Caco-2 (cell line): ENCODE measurements around the gene SV2B. TPM values are rescaled to one million over a fixed set of nuclear protein-coding genes. Genes with fewer than 3 reads are reported as not detected.

ENCODE experiments used
- BruUV-seq: library from RNA; stranded (reverse); fragments of 400-500 nt; replicated peaks from 2 replicates; lab custom pipeline; 2021; lab: Mats Ljungman, UMichigan
- CTCF ChIA-PET: fragments of 300-600 bp; sonication (Branson Sonifier 250); formaldehyde crosslinking; loops from one replicate; lab custom pipeline; 2022; ENCODE audit warnings: antibody characterized with exemption; lab: Charles Lee
- POLR2A ChIA-PET: fragments of 300-600 bp; sonication (Branson Sonifier 250); formaldehyde crosslinking; loops from one replicate; lab custom pipeline; 2022; ENCODE audit warnings: antibody characterized with exemption; lab: Charles Lee
- DNase-seq, 2 experiments: peaks; one replicate each; pipeline versions ENCODE4 v3.0.0 to v3.0.0-alpha.2; 2020 to 2022
- H3K27me3 ChIP-seq: replicated peaks from 2 replicates; pipeline ENCODE4 v1.6.0; 2011; ENCODE audit warnings: low read length; ENCODE audit not compliant: control insufficient read depth, insufficient read depth
- H3K36me3 ChIP-seq: 2 replicates; pipeline ENCODE4 v1.5.1; 2011; ENCODE audit warnings: low read length; ENCODE audit not compliant: control insufficient read depth, insufficient read depth
- H3K4me1 ChIP-seq: fragments of 250-450 bp; sonication (Bioruptor Pico); 2 replicates; pipeline ENCODE4 v1.5.1; 2020; ENCODE audit warnings: mild to moderate bottlenecking
- H3K4me3 ChIP-seq: 2 replicates; pipeline ENCODE4 v1.5.1; 2011; ENCODE audit warnings: low read depth, mild to moderate bottlenecking, control low read depth, low read length
- H3K9me3 ChIP-seq: fragments of 250-450 bp; sonication (Bioruptor Pico); 2 replicates; pipeline ENCODE4 v1.5.1; 2020; ENCODE audit warnings: mild to moderate bottlenecking, moderate library complexity
- H3K27ac Mint-ChIP-seq: one replicate; pipeline ENCODE4 v1.8.0; 2022; ENCODE audit warnings: mixed read lengths; ENCODE audit not compliant: unreplicated experiment
- H3K27me3 Mint-ChIP-seq: one replicate; pipeline ENCODE4 v1.8.0; 2022; ENCODE audit warnings: mixed read lengths; ENCODE audit not compliant: insufficient read depth, unreplicated experiment
- H3K36me3 Mint-ChIP-seq: one replicate; pipeline ENCODE4 v1.8.0; 2022; ENCODE audit warnings: mild to moderate bottlenecking, mixed read lengths; ENCODE audit not compliant: insufficient read depth, unreplicated experiment
- H3K4me1 Mint-ChIP-seq: one replicate; pipeline ENCODE4 v1.8.0; 2022; ENCODE audit warnings: low read depth, mixed read lengths; ENCODE audit not compliant: unreplicated experiment
- H3K4me3 Mint-ChIP-seq: one replicate; pipeline ENCODE4 v1.8.0; 2022; ENCODE audit warnings: mild to moderate bottlenecking, moderate library complexity, mixed read lengths; ENCODE audit not compliant: unreplicated experiment
- H3K9me3 Mint-ChIP-seq: one replicate; pipeline ENCODE4 v1.8.0; 2022; ENCODE audit warnings: mixed read lengths; ENCODE audit not compliant: unreplicated experiment
- CTCF ChIP-seq, 2 experiments: fragments of 200-600 bp in 1 of 2; IDR thresholded peaks; 1 replicate in 1 of 2; 2 replicates in 1 of 2; pipeline versions ENCODE4 v1.5.1 to v1.8.0; 2011 to 2022; ENCODE audit warnings: antibody characterized with exemption in 1 of 2, control low read depth in 1 of 2, inconsistent platforms in 1 of 2, low read depth in 1 of 2, low read length in 1 of 2, mild to moderate bottlenecking in 1 of 2, moderate library complexity in 1 of 2; ENCODE audit not compliant: insufficient read depth in 1 of 2, severe bottlenecking in 1 of 2, unreplicated experiment in 1 of 2
- intact Hi-C: fragments of 100-400 bp; cut with micrococcal nuclease; formaldehyde crosslinking; loops from one replicate; pipeline ENCODE4 v1.10.0; 2022; ENCODE audit not compliant: unreplicated experiment
- total RNA-seq: library from RNA; stranded (reverse); gene quantifications from 2 replicates; pipeline ENCODE4 v1.2.3, GENCODE V29; 2022

SV2B gene
- total RNA-seq, 1 experiment from 2014 or later: not detected

DNA sequence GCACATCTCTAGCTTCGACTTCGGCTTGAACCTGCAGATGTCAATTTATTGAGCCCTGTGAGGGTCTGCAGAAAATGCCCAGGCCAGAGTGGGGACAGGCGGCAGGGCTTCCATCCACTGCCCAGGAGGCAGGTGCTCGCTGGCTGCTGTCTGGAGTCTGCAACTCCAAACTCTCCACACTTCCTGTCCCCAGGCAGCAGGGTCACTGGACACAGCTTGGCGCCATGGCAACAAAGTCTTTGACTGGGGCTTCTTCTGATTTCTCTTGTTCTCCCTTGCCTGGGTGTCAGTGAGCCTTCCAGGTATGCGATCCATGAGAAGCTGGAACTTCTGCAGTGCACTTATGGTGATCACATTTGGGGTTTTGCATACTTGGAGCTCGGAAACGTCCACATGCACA is 33.5 kb downstream of the SV2B start:
- H3K36me3 Mint-ChIP-seq: no peaks in the 10 kb centered on the region
- Histone ChIP-seq H3K27me3 (no peaks in the 10 kb centered on the region), H3K4me3 (no peak overlapping the region), H3K9me3 (no peaks in the 10 kb centered on the region; the same call in 1 of the 2 replicates), H3K36me3 (no peaks in the 10 kb centered on the region), H3K4me1 (no peaks in the 10 kb centered on the region; the same call in 1 of the 2 replicates)
- intact Hi-C loops: no loop called here
- H3K27me3 Mint-ChIP-seq: peaks cover 5% of the 10 kb centered on the region
- DNase-seq: no peak
- BruUV-seq: no TSS peak
- no peaks in the 10 kb centered on the region for H3K9me3 Mint-ChIP-seq
- TF ChIP-seq CTCF (IDR thresholded peaks at IDR 0.05; ENCODE audit: insufficient read depth in 1 of 2, low read depth in 1 of 2, low read length in 1 of 2, severe bottlenecking in 1 of 2, unreplicated experiment in 1 of 2): no peak
- H3K4me3 Mint-ChIP-seq: no peak overlapping the region
- no peaks in the 10 kb centered on the region for H3K4me1 Mint-ChIP-seq
- ChIA-PET CTCF (no interaction called here), POLR2A (no interaction called here)
- no peak overlapping the region for H3K27ac Mint-ChIP-seq

DNA sequence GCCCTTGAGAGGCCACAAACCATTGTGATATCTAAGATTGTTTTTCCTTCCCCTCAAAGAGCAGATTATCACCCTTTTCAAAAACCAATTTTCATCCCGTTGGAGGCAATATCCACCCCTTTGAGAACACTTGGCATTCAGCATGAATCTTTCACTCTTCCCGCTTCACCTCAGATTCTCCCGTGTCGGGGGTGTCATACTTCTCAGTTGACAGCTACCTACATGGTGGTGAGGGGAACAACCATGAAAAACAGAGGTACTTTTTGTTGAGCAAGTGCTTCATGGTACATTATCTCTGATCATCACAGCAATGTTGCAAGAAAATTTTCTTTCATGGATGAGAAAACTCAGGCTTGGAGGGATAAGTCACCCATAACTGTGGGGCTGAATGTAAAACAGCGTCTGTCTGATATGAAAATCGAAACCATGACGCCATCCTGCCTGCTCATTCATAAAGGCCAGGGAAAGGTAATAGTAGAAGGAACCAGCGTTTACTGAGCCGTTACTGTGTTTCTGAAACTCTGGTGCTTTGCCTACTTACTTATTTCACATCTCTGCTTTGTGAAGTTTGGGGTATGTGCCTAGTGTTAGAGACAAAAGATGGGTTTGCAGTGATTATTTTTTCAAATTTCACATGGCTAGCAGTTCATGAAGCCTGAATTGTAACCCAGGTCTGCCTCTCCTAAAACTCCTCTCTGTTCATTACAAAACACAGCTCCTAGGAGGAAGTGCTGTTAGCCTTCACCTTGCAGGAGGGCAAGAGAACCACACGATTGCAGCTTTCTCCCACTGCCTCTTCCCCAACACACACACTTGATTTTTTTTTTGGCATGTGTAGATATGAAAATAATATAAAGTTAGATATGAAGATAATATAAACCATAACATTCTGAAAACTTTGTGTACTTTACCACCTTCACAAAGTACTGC is 35.4 kb downstream of the SV2B start:
- Histone ChIP-seq H3K36me3 (no peaks in the 10 kb centered on the region), H3K4me1 (no peaks in the 10 kb centered on the region; the same call in 1 of the 2 replicates), H3K27me3 (no peaks in the 10 kb centered on the region), H3K9me3 (no peaks in the 10 kb centered on the region; the same call in 1 of the 2 replicates), H3K4me3 (no peak overlapping the region)
- DNase-seq: no peak
- ChIA-PET POLR2A (no interaction called here), CTCF (no interaction called here)
- Mint-ChIP-seq H3K9me3 (no peaks in the 10 kb centered on the region), H3K36me3 (no peaks in the 10 kb centered on the region), H3K4me1 (no peaks in the 10 kb centered on the region), H3K4me3 (no peak overlapping the region), H3K27ac (no peak overlapping the region), H3K27me3 (peaks cover 8% of the 10 kb centered on the region)
- intact Hi-C loops: no loop called here
- BruUV-seq: no TSS peak
- TF ChIP-seq CTCF (IDR thresholded peaks at IDR 0.05; ENCODE audit: insufficient read depth in 1 of 2, low read depth in 1 of 2, low read length in 1 of 2, severe bottlenecking in 1 of 2, unreplicated experiment in 1 of 2): no peak

DNA sequence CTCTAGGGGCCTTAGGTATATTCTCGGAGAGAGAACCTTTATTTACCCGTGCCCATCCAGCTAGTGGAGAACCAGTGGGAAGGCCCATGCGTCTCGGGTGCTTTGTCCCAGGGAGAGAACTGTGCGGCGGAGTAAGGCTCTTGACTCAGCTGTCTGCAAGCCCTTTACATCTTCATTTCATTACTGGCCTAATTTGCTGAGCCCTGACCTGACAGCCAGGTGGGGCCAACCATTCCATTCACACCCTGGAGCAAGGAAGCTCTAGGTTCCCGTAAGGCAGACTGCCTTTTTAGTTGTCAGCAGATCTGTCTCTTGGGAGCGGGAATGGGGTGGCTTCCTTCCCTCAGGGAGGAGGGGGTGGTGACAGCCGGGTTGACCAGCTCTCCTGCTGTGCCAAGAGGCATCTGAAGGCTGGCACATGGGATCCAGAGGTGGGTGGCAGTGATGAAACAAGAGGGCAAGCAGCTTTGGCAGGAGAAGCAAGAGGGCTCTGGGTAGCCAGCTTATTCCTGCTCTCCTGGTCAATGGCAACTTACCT is 36.4 kb downstream of the SV2B start:
- POLR2A ChIA-PET: no interaction called here
- Mint-ChIP-seq H3K27me3 (peaks cover 8% of the 10 kb centered on the region), H3K36me3 (no peaks in the 10 kb centered on the region), H3K4me1 (no peaks in the 10 kb centered on the region), H3K9me3 (no peaks in the 10 kb centered on the region), H3K4me3 (no peak overlapping the region), H3K27ac (no peak overlapping the region)
- no peak for DNase-seq
- Histone ChIP-seq H3K4me1 (no peaks in the 10 kb centered on the region; the same call in 1 of the 2 replicates), H3K4me3 (no peak overlapping the region), H3K27me3 (no peaks in the 10 kb centered on the region), H3K36me3 (no peaks in the 10 kb centered on the region), H3K9me3 (no peaks in the 10 kb centered on the region; the same call in 1 of the 2 replicates)
- no peak for TF ChIP-seq CTCF (IDR thresholded peaks at IDR 0.05; ENCODE audit: insufficient read depth in 1 of 2, low read depth in 1 of 2, low read length in 1 of 2, severe bottlenecking in 1 of 2, unreplicated experiment in 1 of 2)
- no TSS peak for BruUV-seq
- intact Hi-C loops: no loop called here
- CTCF ChIA-PET: no interaction called here
